SK-N-SH treated with all-trans-retinoic acid at 6 μM for 48 hours (cell line): Measurements from ENCODE around the gene EMX1.

Source experiments
- ATAC-seq: fragments of 200-7000 bp; cut with Tn5 transposase; 3 replicates; pipeline ENCODE4 v1.9.1; 2020; ENCODE audit warnings: mild to moderate bottlenecking, moderate library complexity
- BACH2 ChIP-seq: fragments of 250-450 bp; sonication (Bioruptor Pico); IDR thresholded peaks from 2 replicates; pipeline ENCODE4 v1.9.0; 2021; ENCODE audit warnings: mild to moderate bottlenecking, borderline replicate concordance
- CREB5 ChIP-seq: fragments of 250-450 bp; sonication (Bioruptor Pico); IDR thresholded peaks from 2 replicates; pipeline ENCODE4 v1.5.1; 2020; ENCODE audit warnings: low read depth, mild to moderate bottlenecking, moderate library complexity
- CSDC2 ChIP-seq: fragments of 250-450 bp; sonication (Bioruptor Pico); IDR thresholded peaks from 2 replicates; pipeline ENCODE4 v1.5.0; 2020; ENCODE audit warnings: mild to moderate bottlenecking, moderate library complexity
- CSRNP3 ChIP-seq: fragments of 250-450 bp; sonication (Bioruptor Pico); IDR thresholded peaks from 2 replicates; pipeline ENCODE4 v1.5.1; 2021; ENCODE audit warnings: mild to moderate bottlenecking, moderate library complexity
- ESRRG ChIP-seq: fragments of 250-450 bp; sonication (Bioruptor Pico); IDR thresholded peaks from 2 replicates; pipeline ENCODE4 v1.6.1; 2021; ENCODE audit warnings: mild to moderate bottlenecking
- GLIS3 ChIP-seq: fragments of 250-450 bp; sonication (Bioruptor Pico); IDR thresholded peaks from 2 replicates; pipeline ENCODE4 v1.5.0; 2020; ENCODE audit warnings: mild to moderate bottlenecking, moderate library complexity
- ISL1 ChIP-seq: fragments of 250-450 bp; sonication (Bioruptor Pico); IDR thresholded peaks from 2 replicates; pipeline ENCODE4 v2.1.2; 2022; ENCODE audit warnings: mild to moderate bottlenecking, moderate library complexity
- OSR1 ChIP-seq: fragments of 250-450 bp; sonication (Bioruptor Pico); IDR thresholded peaks from 2 replicates; pipeline ENCODE4 v1.8.0; 2022; ENCODE audit warnings: moderate library complexity, mild to moderate bottlenecking, inconsistent platforms
- PATZ1 ChIP-seq: fragments of 250-450 bp; sonication (Bioruptor Pico); IDR thresholded peaks from 2 replicates; pipeline ENCODE4 v1.8.0; 2020; ENCODE audit warnings: mild to moderate bottlenecking, moderate library complexity, borderline replicate concordance
- POU6F1 ChIP-seq: fragments of 250-450 bp; sonication (Bioruptor Pico); IDR thresholded peaks from 2 replicates; pipeline ENCODE4 v1.8.0; 2021; ENCODE audit warnings: low read depth, mild to moderate bottlenecking, moderate library complexity, borderline replicate concordance
- PPARA ChIP-seq: fragments of 250-450 bp; sonication (Bioruptor Pico); IDR thresholded peaks from 2 replicates; pipeline ENCODE4 v1.5.0; 2020; ENCODE audit warnings: mild to moderate bottlenecking, borderline replicate concordance
- RARB ChIP-seq: fragments of 250-450 bp; sonication (Bioruptor Pico); IDR thresholded peaks from 2 replicates; pipeline ENCODE4 v1.8.0; 2021; ENCODE audit warnings: mild to moderate bottlenecking, moderate library complexity
- SNAI2 ChIP-seq: fragments of 250-450 bp; sonication (Bioruptor Pico); IDR thresholded peaks from 2 replicates; pipeline ENCODE4 v1.5.0; 2020; ENCODE audit warnings: mild to moderate bottlenecking, moderate library complexity
- TCF4 ChIP-seq: fragments of 250-450 bp; sonication (Bioruptor Pico); IDR thresholded peaks from 2 replicates; pipeline ENCODE4 v1.8.0; 2021; ENCODE audit warnings: mild to moderate bottlenecking, moderate library complexity, borderline replicate concordance
- TSHZ2 ChIP-seq: fragments of 250-450 bp; sonication (Bioruptor Pico); IDR thresholded peaks from 2 replicates; pipeline ENCODE4 v1.5.0; 2020; ENCODE audit warnings: mild to moderate bottlenecking, moderate library complexity
- ZC3H10 ChIP-seq: fragments of 250-450 bp; sonication (Bioruptor Pico); IDR thresholded peaks from 2 replicates; pipeline ENCODE4 v1.5.1; 2021; ENCODE audit warnings: mild to moderate bottlenecking, moderate library complexity
- ZFP3 ChIP-seq: fragments of 250-450 bp; sonication (Bioruptor Pico); IDR thresholded peaks from 2 replicates; pipeline ENCODE4 v1.5.0; 2020; ENCODE audit warnings: mild to moderate bottlenecking, moderate library complexity
- ZFP30 ChIP-seq: fragments of 450-650 bp; formaldehyde crosslinking; IDR thresholded peaks from 2 replicates; pipeline ENCODE4 v1.5.0; 2022; ENCODE audit warnings: mild to moderate bottlenecking, moderate library complexity
- ZNF565 ChIP-seq: fragments of 450-650 bp; formaldehyde crosslinking; conservative IDR thresholded peaks from 2 replicates; pipeline ENCODE4 v1.5.0; 2020; ENCODE audit warnings: low read depth, mild to moderate bottlenecking, moderate library complexity
- ZNF8 ChIP-seq: fragments of 450-650 bp; formaldehyde crosslinking; IDR thresholded peaks from 2 replicates; pipeline ENCODE4 v1.5.0; 2020; ENCODE audit warnings: mild to moderate bottlenecking, moderate library complexity

Gene EMX1

GRCh38 chr2:72971036-72971435 is 53.7 kb downstream of the EMX1 start:
- no peak for ATAC-seq
- TF ChIP-seq TSHZ2 (no peak), ZC3H10 (CRISPR knock-in tag) (no peak), BACH2 (CRISPR knock-in tag) (no peak)

- ATAC-seq: no peak
- TF ChIP-seq RARB (CRISPR knock-in tag): no peak
- no peak for TF ChIP-seq ZFP30
- TF ChIP-seq ZNF565 (CRISPR knock-in tag): no peak
- TF ChIP-seq ISL1: no peak
- no peak for TF ChIP-seq CSRNP3 (CRISPR knock-in tag)
- TF ChIP-seq ZFP3 (CRISPR knock-in tag): no peak
- TF ChIP-seq OSR1: no peak
- TF ChIP-seq PPARA (CRISPR knock-in tag): no peak
- no peak for TF ChIP-seq ESRRG (CRISPR knock-in tag)
- TF ChIP-seq TCF4 (CRISPR knock-in tag): no peak
- TF ChIP-seq ZC3H10 (CRISPR knock-in tag): no peak
- no peak for TF ChIP-seq PATZ1 (CRISPR knock-in tag)
- no peak for TF ChIP-seq CREB5 (CRISPR knock-in tag)
- no peak for TF ChIP-seq SNAI2
- TF ChIP-seq CSDC2: no peak
Measured at GRCh38 chr2:72972352-72973136, 55.2 kb downstream of the EMX1 start.

GRCh38 chr2:72973137-72973535 is 55.8 kb downstream of the EMX1 start:
- no peak for TF ChIP-seq ZNF8
- no peak for TF ChIP-seq SNAI2
- TF ChIP-seq GLIS3 (CRISPR knock-in tag): no peak
- no peak for TF ChIP-seq POU6F1
- no peak for ATAC-seq
